ENCODE measurements around the gene SAMD4B. TPM values are rescaled to one million over a fixed set of nuclear protein-coding genes. Genes with fewer than 3 reads are reported as not detected.

The SAMD4B gene, protein sequence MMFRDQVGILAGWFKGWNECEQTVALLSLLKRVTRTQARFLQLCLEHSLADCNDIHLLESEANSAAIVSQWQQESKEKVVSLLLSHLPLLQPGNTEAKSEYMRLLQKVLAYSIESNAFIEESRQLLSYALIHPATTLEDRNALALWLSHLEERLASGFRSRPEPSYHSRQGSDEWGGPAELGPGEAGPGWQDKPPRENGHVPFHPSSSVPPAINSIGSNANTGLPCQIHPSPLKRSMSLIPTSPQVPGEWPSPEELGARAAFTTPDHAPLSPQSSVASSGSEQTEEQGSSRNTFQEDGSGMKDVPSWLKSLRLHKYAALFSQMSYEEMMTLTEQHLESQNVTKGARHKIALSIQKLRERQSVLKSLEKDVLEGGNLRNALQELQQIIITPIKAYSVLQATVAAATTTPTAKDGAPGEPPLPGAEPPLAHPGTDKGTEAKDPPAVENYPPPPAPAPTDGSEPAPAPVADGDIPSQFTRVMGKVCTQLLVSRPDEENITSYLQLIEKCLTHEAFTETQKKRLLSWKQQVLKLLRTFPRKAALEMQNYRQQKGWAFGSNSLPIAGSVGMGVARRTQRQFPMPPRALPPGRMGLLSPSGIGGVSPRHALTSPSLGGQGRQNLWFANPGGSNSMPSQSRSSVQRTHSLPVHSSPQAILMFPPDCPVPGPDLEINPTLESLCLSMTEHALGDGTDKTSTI
- total RNA-seq = 10 to 100 TPM; 67.8 to 80.8 (median 78.9) TPM
- 36.2 TPM for total RNA-seq (2013)

GRCh38 chr19:39341719-39342604 is at the start of gene SAMD4B:
Gene SAMD4B, plus strand, starts transcription at chr19:39342421. Its CDS starts 14,473 bp downstream, at chr19:39356894.
- Mint-ChIP-seq H3K9me3 (no peaks in the 10 kb centered on the region), H3K4me1 (peaks cover 48 to 66% of the 10 kb centered on the region in 2 donors), H3K36me3 (no peaks in the 10 kb centered on the region), H3K27me3 (ENCODE audit: low read depth in 2 of 2) (no peaks in the 10 kb centered on the region), H3K4me3 (peak within 1 kb of the TSS; percentile 99), H3K27ac (peak within 1 kb of the TSS; percentile 97)
- peak; percentile 88 to 96 (median 88) for ATAC-seq
- Histone ChIP-seq H3K27me3 (ENCODE audit: control insufficient read depth, insufficient read depth, low read length) (no peaks in the 10 kb centered on the region), H3K36me3 (ENCODE audit: control insufficient read depth, insufficient read depth, low read length) (peaks cover 10% of the 10 kb centered on the region), H3K9me3 (ENCODE audit: control insufficient read depth, insufficient read depth, low read length) (no peaks in the 10 kb centered on the region), H3K4me3 (ENCODE audit: low read length) (peak within 1 kb of the TSS; percentile 97), H3K27ac (ENCODE audit: low read length) (peak within 1 kb of the TSS; percentile 86), H3K4me1 (ENCODE audit: control insufficient read depth, insufficient read depth, low read length) (peaks cover 23% of the 10 kb centered on the region)
- under 1% methylated on average over 104 of the region's 105 CpGs for WGBS (ENCODE audit: insufficient coverage)
- intact Hi-C loops (cut with micrococcal nuclease) = loop anchor here (2.0 to 5.0 kb wide), 4 partner anchors 45 to 95 kb away; partner anchors contain the start of genes IFNL1, MED29, PAF1 and PLEKHG2
- TF ChIP-seq CTCF (IDR thresholded peaks at IDR 0.05) = peak; percentile 80
- peak; percentile 99 for DNase-seq

- no peaks in the 10 kb centered on the region for H3K9me3 ChIP-seq (ENCODE audit: control insufficient read depth, insufficient read depth, low read length)
- H3K4me3 ChIP-seq (ENCODE audit: low read length) = no peak overlapping the region
- H3K4me1 ChIP-seq (ENCODE audit: control insufficient read depth, insufficient read depth, low read length) = peaks cover 25% of the 10 kb centered on the region
- no peaks in the 10 kb centered on the region for H3K9me3 Mint-ChIP-seq
- no peaks in the 10 kb centered on the region for H3K27me3 ChIP-seq (ENCODE audit: control insufficient read depth, insufficient read depth, low read length)
- H3K36me3 ChIP-seq (ENCODE audit: control insufficient read depth, insufficient read depth, low read length) = no peaks in the 10 kb centered on the region
- no peaks in the 10 kb centered on the region for H3K27me3 Mint-ChIP-seq (ENCODE audit: low read depth in 2 of 2)
- DNase-seq = no peak
- H3K36me3 Mint-ChIP-seq = no peaks in the 10 kb centered on the region
- H3K27ac Mint-ChIP-seq = no peak overlapping the region
- no peak for ATAC-seq
- WGBS (ENCODE audit: insufficient coverage) = 89% methylated on average over 4 of the region's 4 CpGs
- TF ChIP-seq CTCF (IDR thresholded peaks at IDR 0.05) = no peak
- no peak overlapping the region for H3K4me3 Mint-ChIP-seq
- H3K27ac ChIP-seq (ENCODE audit: low read length) = no peak overlapping the region
- H3K4me1 Mint-ChIP-seq = peaks cover 23 to 25% of the 10 kb centered on the region in 2 donors
- intact Hi-C loops (cut with micrococcal nuclease) = no loop called here
Measured at GRCh38 chr19:39293394-39293793, 48.8 kb upstream of the SAMD4B start.

GRCh38 chr19:39296055-39296645 is 46.1 kb upstream of the SAMD4B start, which contains the start of gene IFNL1:
Gene IFNL1, plus strand, starts transcription at chr19:39296407. Its CDS starts 15 bp downstream, at chr19:39296422.
- H3K4me3 ChIP-seq (ENCODE audit: low read length) = no peak within 1 kb of the TSS
- no peaks in the 10 kb centered on the region for H3K36me3 ChIP-seq (ENCODE audit: control insufficient read depth, insufficient read depth, low read length)
- peak within 1 kb of the TSS; percentile 51 for H3K4me3 Mint-ChIP-seq
- H3K27me3 ChIP-seq (ENCODE audit: control insufficient read depth, insufficient read depth, low read length) = no peaks in the 10 kb centered on the region
- no peaks in the 10 kb centered on the region for H3K9me3 ChIP-seq (ENCODE audit: control insufficient read depth, insufficient read depth, low read length)
- intact Hi-C loops (cut with micrococcal nuclease) = loop anchor here (5.0 kb wide), 1 partner anchor 46 kb away; the partner anchor contains the start of gene SAMD4B
- no peaks in the 10 kb centered on the region for H3K27me3 Mint-ChIP-seq (ENCODE audit: low read depth in 2 of 2)
- H3K27ac Mint-ChIP-seq = peak within 1 kb of the TSS; percentile 1 to 81
- no peak for ATAC-seq
- no peak for TF ChIP-seq CTCF (IDR thresholded peaks at IDR 0.05)
- peaks cover 39 to 42% of the 10 kb centered on the region in 2 donors for H3K4me1 Mint-ChIP-seq
- WGBS (ENCODE audit: insufficient coverage) = 94% methylated on average over 11 of the region's 11 CpGs
- DNase-seq = no peak
- H3K9me3 Mint-ChIP-seq = no peaks in the 10 kb centered on the region
- no peaks in the 10 kb centered on the region for H3K36me3 Mint-ChIP-seq
- H3K4me1 ChIP-seq (ENCODE audit: control insufficient read depth, insufficient read depth, low read length) = peaks cover 44% of the 10 kb centered on the region
- H3K27ac ChIP-seq (ENCODE audit: low read length) = no peak within 1 kb of the TSS
